Activated CD4-positive, alpha-beta T cell treated with anti-CD3 and anti-CD28 coated beads, Interleukin-2, amount 50 U/mL, for 4 hours (primary cell): ENCODE results near the gene PSMG1.
A peak's percentile ranks its signal among the peaks of the same experiment; 100 is the strongest.
"Not testable (repeated sequence)": the region's sequence is repeated elsewhere in the genome, so short reads cannot be mapped to it uniquely, and the experiment has no call there.

Source experiments
- DNase-seq, 2 experiments: peaks; one replicate each; pipeline ENCODE4 v3.0.0-alpha.2; 2020

Gene PSMG1

GRCh38 chr21:39183272-39184049 is at the start of gene PSMG1:
TSS of gene PSMG1 (minus strand) at chr21:39183451. CDS start at chr21:39183385, 66 bp downstream.
- peak; percentile 90 to 92 for DNase-seq

- no peak for DNase-seq
Measured at GRCh38 chr21:39232861-39233291, 49.6 kb upstream of the PSMG1 start.

GRCh38 chr21:39224930-39225329 is 41.7 kb upstream of the PSMG1 start:
- no peak for DNase-seq

DNA sequence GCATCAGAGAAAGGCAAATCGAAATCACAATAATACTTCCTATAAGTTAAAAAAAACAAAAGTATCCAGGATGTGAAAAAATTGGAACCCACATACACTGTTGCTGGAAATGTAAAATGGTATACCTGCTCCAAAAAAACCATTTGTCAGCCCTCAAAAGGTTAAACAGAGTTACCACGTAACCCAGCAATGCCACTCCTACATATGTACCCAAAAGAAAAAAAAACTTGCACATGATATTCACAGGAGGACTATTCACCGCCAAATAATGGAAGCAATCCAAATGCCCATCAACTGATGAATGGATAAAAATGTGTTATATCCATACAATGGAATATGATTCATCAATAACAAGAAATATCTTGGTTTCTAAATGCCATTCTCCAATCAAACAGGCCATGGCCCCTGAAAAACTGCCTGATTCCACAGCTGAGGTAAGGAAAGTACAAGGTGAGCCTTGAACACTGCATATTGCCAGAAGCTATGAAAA is 38.8 kb upstream of the PSMG1 start:
- no peak for DNase-seq

- no peak for DNase-seq
Measured at GRCh38 chr21:39221282-39221996, 38.2 kb upstream of the PSMG1 start.

- not testable (repeated sequence) for DNase-seq
Measured at GRCh38 chr21:39220875-39221274, 37.6 kb upstream of the PSMG1 start.

DNA sequence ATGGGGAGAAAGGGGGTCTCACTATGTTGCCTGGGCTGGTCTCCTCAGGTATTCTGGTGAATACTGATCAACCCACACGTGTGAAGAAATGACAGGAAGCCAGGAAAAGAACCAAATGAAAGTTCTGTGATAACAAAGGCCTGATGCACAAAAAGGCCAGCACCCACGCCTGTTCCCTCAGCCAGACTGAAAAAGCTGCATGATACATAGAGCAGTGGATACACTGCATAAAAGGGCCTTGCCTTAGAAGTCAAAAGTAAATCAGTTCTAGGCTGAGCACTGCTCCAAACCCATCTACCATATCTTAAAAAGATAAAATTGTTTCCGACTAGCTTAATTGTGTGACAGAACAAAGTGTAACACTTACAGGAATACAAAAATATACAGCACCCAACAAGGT is 36.9 kb upstream of the PSMG1 start:
- no peak for DNase-seq

DNA sequence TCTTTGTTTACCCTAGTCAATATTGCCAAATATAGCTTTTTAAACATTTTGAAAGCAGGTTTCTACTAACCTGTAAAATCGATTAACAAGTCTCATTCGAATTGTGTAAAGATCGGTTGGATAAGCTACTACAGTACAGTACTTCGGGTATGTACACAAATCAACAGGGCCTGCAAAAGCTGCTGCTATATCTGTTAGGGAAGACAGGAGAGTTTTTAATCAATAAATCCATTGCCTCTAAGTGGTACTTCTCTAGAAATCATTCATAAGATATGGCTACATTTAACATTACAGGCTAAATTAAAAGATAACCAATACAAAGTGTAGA is 34.8 kb upstream of the PSMG1 start:
- no peak for DNase-seq

- no peak for DNase-seq
Measured at GRCh38 chr21:39217356-39218081, 34.3 kb upstream of the PSMG1 start.

DNA sequence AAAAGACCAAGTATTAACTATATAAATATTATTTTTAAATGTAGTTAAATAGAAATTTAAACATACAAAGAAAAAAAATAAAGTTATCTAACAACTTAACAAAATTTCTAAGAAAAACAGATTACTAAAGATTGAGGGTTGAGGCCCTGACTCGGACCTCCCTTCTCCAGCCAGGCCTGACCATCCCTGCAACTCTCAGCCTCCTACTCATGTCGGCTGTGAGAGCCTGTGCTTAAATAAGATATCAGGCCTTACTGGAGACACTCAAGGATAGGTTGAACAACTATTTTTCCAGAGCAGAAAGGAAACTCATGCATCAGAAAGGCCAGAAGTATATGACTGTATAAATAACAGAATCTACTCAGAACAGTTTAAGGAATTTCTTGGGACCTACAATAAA is 33.0 kb upstream of the PSMG1 start:
- DNase-seq, result no peak

DNA sequence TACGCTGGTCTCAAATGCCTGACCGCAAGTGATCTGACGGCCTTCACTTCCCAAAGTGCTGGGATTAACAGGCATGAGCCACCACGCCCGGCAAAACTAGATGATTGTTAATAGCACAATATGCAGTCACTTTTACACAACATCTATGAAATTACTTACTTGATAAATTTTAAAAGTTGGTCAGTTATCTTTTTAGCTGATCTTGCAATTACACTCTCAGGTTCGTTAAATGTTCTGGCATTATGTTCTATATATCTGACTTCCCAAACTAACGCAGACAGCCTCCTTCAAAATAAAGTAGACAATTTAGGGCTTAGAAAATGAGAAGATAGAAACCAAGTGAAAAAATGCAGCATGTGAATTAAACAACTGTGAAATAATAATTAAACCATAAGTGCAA is 31.8 kb upstream of the PSMG1 start:
- no peak for DNase-seq

DNA sequence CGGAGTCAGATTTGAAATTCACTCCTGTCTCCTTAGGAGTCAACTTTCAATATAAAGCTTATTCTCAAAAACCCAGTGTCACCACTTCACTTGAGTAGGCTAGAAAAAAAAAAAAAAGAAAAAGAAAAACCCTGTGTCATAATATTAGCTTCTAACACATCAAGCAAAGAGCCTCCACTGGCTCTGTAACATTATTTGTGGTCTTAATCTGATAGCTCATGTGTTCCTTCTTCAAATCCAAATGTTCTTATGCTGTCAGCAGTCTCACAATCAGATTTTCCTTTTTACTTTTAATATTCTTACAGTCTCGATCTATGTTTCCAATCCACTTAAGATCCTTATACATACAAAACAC is 26.1 kb upstream of the PSMG1 start:
- DNase-seq, result no peak

- no peak for DNase-seq
Measured at GRCh38 chr21:39208624-39209333, 25.5 kb upstream of the PSMG1 start.

- DNase-seq, result no peak
Measured at GRCh38 chr21:39204134-39204533, 20.9 kb upstream of the PSMG1 start.

DNA sequence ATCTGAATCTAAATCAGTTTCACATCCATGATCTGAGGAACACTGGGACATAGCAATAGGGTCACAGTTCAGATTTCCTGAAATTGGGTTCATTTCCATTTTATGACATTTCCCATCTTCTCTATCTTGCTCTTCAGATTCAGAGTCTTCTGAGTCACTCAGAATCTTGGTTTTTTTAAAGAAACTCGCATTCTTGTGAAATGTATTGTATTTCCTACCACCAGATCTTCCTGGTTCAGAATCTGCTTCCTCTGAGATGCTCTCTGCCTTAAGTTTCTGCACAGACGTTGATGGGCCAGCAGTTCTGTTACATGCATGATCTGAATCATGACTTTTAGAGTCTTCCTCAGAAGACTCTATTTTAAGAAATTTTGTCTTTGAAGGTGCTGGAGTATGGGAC is 15.5 kb upstream of the PSMG1 start:
- no peak for DNase-seq

DNA sequence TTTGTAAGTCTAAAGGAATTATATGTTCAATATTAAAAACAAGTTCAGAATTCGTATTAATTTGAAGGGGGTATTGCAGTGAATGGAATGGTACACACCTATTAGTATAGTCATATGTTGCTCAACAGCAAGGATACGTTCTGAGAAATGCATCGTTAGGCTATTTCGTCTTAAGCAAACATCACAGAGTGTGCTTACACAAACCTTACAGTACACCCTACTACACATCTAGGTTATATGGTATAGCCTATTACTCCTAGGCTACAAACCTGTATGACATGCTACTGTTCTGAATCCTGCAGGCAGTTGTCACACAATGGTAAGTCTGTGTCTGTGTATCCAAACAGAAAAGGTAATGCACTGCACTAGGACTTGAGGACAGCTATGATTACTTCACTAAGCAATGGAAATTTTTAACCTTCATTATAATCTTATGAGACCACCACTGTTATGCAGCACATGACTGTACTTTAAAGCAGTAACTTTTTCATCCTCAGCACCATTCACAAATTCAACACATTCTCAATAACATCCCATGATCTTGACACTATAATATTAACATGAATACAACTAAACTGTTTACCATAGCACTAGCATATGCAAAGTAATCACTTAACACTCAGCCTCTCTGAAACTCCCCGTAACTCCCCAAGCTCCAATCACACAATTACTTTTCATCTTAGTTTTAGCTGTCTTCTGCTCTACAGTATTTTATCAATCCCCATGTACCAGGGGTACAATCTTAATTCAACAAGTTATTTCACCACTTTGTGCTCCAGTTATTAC is 14.4 kb upstream of the PSMG1 start:
- DNase-seq, result no peak

GRCh38 chr21:39196838-39197237 is 13.6 kb upstream of the PSMG1 start:
- no peak for DNase-seq

DNA sequence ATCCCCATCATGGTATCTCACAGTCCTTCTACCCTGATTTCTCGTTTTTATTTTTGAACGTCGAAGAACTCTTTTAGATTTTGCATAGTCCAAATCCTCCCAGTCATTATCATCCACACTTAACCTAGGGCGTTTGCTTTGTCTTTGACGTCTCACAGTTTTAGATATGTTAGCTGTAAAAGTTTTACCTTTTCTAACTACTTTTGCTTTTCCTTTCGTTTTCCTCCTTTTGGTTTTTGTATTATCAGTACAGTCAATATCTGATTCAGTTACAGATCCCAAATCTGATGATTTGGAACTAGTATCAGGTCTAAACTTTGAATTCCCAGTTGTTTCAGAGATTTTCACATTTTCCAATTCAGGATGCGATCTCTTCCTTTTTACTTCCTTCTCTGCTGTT is 13.1 kb upstream of the PSMG1 start:
- no peak for DNase-seq

GRCh38 chr21:39193380-39193779 is 10.1 kb upstream of the PSMG1 start:
- no peak for DNase-seq

- no peak for DNase-seq
Measured at GRCh38 chr21:39189857-39190604, 6.8 kb upstream of the PSMG1 start.

- no peak for DNase-seq
Measured at GRCh38 chr21:39188521-39189139, 5.4 kb upstream of the PSMG1 start.
